GM18520 (cell line): ENCODE data around the gene PLPPR1.

Experiments used
- ATAC-seq: cut with Tn5 transposase; IDR thresholded peaks from one replicate; pipeline ENCODE4 v1.9.1; 2021; ENCODE audit not compliant: unreplicated experiment

Gene PLPPR1

DNA sequence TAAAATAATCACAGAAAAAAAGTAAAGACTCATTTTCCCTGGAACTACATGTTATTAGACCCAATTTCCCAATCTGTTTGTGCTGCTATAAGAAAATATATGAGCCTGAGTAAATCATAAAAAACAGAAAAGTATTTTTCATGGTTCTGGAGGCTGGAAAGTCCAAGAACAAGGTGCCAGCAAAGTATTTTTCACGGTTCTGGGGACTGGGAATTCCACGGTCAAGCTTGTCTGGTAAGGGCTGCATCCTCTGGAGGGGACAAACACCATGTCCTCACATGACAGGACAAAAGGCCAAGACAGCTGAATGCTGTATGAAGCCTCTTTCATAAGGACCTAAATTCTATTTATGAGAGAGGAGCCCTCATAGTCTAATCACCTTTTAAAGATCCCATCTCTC, 172.3 kb downstream of the PLPPR1 start:
- ATAC-seq = no peak

DNA sequence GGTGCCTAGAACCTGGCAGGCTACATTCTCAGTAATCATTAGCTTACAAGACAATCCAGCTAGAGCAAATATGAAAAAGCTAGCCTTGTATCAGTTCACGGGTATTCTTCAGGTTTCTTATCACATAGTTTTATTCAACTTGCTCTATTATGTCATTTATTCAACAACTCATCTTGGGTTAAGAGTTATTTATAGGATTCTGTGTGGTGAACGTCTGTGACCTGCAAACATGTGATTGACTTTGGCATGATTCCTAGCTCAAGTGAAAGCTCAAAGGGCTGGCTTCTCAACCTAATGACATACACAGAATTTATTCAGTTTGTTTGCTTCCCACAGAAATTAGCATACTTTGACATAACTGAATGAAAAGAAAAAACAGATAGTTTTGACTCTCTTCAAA, 173.1 kb downstream of the PLPPR1 start:
- ATAC-seq = no peak

DNA sequence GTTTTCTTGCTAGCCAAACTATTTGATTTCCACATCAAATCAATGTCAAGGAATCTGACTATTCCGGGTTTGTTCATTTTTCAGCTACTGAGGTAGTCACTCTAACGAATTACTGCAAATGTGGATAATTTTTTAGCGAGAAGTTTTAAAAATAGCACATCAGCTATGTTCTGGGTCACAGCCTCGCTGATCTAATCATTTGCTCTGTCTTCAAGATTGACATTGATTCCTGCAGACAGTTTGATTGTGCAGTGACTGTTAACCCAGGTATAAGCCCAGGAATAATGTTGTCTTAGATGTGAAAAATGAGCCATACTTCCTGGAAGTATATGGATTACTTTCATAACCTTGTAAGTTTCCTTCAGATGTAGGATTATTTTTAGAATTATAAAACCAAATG, 181.1 kb downstream of the PLPPR1 start:
- no peak for ATAC-seq

DNA sequence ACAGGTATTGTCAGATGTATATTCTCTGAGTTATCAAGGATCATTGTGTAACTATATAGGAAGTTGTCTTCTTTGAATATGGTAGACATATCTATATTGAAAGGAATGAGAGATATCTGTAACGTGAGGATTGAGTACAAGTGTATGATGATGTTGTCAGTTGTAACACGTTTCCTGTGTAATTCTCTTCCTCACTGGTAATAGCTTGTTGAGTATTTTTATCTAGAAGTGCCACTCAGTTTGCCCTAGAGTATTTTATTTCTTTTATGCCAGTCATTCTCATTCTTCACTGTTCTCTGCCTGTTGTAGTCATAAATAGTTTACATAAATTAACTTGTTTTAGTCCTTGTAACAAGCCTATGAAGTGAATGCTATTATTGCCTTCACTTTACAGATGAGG, 184.1 kb downstream of the PLPPR1 start:
- ATAC-seq = no peak

DNA sequence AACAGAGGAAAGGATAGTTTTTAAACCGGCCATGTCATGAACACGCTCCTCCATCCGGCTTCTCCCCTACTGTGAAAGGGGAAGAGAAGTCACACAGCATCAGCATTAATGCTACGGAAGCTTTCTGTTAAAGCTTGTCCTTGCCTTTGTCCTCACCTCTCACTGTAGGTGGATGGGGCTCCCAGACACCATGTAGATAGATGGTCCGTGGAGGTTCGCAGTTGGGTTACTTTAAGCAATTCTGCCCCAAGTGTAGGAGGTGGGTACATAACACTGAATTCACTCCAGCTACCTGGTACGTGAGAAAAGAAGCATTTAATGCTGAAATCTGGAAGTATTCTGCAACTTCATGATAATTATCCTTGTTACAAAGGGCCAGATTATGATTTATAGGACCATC, 190.5 kb downstream of the PLPPR1 start:
- ATAC-seq = no peak

DNA sequence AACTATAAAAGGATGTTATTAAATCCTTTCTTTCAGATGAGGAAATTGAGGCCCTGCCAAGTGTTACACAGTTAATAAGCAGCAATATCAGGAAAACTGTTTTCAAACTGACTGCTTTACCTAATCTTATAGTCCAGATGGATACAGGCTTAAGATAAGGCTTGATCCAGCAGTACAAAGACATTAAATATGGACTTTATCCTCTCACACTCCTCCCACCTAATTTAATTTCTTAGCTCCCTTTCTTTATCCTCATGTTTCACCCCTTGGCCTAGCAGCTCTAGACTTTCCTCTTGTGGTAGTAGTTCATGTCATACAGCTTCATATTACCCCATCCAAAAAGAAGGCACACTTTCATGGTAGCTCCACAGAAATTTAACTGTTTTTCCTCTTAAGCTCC, 191.8 kb downstream of the PLPPR1 start:
- ATAC-seq = no peak

DNA sequence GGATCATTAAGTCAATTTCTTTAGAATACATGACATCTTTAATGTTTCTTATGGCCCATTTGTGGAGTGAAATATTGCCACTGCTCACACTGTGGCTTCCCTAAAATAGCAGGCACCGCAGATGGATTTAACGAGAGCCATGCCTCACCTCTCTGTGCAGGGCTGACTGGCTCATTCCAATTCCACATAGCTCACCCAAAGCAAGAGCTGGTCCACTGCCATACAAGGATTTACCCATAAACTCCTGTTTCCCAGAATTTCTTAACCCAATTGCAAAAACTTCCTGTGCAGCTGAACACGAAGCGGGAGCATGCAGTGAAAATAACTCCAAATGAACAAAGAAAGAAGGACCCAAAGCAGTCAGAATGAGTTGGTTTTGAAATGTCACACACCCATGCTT, 196.7 kb downstream of the PLPPR1 start:
- no peak for ATAC-seq

DNA sequence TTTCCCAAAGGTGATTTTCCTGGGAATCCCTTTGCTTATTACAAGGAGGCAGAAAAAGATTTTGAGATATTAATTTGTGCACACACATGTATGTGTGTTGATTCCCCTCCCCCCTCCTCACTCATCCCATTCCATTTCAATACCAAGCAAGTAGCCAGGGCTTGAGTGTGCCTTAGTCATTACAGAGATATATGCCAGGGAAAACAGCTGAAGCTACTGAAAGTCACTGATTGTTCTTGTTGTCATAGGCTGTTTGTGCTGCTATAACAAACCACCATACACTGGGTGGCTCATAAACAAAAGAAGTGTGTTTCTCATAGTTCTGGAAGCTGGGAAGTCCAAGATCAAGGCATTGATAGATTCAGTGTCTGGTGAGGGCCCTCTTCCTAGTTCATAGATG, 197.6 kb downstream of the PLPPR1 start:
- ATAC-seq = no peak

DNA sequence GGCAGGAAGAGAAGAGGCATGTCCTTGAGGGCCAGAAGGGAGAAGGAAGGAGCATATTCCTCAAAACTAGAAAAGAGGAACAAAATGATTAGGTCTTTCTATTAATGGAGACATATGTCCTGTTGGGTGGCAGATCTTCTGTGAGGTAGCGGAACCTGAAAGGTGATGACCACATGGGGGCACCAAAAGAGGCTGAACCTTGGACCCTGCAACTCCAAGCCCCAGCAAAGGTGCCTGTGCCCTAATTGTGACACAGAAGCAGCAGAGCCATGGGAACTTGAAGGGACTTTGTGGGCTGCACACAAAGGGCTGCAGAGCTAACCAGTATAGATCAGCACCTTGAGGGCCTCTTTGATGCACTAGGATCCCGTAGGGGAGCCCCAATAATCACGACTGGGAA, 198.3 kb downstream of the PLPPR1 start:
- no peak for ATAC-seq

DNA sequence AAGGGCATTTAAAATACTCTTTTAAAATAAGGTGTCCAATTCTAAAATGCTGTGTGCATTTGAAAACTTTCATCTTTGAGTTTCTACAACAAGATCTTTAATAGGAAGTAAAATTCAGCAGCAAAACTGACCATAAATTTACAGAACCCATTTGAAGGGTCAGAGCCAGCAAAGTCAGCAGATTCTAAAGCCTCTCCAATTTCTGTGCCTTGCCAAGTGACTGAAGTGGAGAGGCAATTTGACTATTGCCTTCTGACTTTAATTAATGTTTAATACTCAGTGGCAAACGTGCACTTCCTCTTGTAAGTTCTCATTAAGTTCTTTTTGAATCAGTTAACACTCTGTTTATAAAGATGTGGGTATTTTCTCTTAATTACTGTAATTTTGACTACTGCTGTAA, 201.1 kb downstream of the PLPPR1 start:
- no peak for ATAC-seq

DNA sequence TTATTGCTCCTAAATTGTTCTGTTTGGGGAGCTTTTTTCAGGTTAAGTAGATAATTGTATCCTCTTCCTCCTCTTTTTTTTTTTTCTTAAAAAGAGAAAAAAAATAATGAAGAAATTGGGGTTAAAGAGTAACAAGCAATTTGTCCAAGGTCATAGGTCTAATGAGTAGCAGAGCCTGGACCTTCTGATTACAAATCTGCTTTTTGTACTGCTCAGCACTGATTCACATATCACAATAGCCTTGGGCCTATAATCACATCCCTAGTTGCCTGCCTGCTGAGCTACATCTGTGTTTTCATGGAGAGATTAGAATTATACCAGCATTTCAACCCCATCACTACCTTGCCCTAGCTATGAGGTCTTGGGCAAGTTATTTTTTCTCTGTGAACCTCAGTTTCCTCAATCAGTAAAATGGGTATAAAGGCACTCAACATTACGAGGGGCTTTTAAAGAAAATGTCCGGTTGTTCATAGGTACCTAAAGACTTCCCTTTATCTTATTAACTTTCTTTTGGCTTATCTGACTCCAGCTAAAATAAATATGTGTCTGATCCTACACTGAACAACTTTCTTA, 204.0 kb downstream of the PLPPR1 start:
- no peak for ATAC-seq

DNA sequence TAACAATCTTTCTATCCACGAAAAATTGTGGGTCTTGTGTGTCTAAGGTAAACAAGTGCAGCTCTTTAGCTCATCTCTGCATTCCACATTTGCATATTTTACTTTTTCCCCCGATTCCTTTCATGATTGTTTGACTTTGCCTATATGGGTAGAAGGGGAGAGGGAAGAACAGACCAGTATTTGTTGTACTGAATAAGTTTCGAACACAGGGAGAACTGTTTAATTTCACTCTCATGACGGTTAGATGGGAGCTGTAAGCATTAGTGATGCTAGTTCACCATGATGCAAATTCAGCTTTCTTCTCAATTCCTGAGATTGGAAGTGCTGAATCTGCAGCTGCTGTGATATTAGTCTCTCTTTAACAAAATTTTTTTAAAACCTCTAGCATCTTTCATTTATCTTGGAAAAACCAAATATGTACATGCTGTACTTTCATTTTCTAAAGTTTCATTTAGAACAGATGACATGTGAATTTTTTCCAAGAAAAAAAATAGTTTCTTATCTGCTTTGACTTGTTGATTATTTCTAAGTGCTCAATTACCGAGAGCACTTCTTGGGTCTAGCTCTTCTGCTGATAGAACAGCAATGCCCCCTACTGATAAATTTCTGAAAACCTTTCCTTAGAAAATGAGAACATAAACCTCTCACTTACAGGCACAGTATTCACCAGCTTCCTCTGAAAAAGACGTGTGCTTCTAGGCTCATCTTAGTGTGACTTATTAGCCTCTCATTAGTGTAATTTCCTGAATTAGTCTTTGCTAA, 206.8 kb downstream of the PLPPR1 start:
- ATAC-seq = peak; percentile 37

DNA sequence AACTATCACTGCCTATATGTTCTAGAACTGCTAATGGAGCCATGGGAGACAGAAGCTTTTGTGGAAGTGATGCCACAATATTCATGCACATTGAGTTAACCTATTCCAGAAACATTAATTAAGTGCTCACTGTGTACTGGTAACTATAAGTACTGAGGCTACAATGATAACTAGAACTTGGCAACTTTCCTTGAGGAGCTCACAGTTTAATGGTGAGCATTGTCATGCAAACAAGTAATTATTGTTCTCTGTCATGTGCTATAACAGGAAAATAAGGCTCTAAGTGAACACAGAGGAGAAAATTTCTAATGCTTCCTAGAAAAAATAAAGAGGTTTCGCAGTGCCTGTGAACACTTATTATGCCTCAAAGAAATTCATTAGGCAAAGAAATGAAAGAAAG, 214.1 kb downstream of the PLPPR1 start:
- no peak for ATAC-seq

DNA sequence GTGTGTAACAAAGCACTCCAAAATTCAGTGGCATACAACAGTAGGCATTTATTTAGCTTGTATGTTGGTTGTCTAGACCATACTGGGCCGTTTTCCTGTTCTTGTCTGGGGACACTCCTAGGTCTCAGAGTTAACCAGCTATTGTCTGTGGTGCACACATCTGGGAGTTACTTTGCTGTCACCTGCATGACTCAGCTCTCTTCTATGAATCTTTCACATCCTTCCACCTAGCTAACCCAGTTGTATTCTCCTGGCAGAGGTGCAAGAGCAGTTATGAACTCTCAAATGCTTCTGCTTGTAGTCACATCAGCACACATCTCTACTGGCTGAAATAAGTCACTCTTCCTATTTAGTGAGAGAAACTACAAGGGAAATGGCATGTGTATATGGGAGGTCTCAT, 218.2 kb downstream of the PLPPR1 start:
- ATAC-seq = no peak

DNA sequence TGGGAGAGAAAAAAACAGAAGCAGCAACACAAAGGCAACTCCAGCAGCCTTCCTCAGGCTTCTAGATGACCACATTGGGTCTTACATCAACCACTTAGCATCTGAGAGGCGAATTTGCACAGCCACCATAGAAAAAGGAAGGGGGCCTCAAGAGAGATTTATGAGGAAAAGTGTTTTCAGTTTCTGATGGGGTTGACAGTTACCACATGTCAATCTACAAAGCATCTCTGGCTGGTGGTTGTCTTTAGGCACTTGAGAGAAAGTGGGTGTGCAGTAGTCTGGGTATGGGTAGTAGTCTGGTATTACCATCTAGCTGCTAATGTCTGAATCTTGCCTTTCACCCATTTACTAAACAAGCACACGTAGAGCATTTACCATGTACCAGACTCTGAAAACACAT, 218.8 kb downstream of the PLPPR1 start:
- no peak for ATAC-seq

DNA sequence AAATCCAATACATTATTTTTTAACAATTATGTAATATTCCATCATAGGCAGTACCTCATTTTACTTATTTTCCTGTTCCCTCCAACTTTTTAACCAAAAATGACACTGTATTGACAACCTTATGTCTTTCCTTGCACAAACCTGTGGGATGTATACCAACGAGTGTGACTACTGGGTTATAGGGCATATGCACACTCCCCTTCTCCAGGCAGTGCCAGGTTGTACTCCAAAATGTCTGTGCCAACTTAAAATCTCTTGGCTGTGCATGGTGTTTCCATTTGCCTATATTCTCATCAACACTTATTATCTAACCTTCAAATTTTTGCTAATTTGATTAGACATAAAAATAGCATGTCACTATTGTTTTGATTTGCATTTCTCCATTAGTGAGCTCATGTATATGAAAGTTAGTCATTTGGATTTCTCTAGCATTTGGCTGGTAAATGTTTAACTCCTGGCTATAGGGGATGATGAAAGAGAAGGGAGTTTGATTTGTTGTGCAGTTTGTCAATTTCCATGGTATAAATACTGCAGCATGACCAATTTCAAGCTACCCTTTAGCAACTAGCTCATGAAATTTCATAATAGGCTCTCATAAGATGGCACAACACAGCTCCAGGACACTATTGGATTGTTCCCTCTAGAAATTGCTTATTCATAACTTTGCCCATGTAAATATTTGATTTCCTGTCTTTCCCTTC, 226.4 kb downstream of the PLPPR1 start:
- no peak for ATAC-seq

DNA sequence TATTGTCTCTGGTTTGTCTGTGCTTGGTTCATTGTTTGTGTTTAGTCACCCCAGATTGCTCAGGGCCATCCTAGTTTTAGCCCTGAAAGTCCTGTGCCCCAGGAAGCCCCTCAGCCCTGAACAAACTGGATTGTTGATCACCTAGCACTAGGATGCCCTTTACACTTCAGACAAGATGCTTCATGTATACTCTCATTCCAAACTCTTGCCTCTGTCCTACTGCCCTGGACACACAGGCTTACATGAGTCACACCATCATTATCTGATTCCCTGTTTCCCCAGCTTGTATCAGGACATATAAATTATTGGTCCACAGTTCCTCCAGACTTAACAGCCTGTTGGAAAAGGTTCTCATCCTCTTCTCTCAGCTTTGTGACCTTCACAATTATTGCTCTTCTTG, 236.2 kb downstream of the PLPPR1 start:
- ATAC-seq = no peak

DNA sequence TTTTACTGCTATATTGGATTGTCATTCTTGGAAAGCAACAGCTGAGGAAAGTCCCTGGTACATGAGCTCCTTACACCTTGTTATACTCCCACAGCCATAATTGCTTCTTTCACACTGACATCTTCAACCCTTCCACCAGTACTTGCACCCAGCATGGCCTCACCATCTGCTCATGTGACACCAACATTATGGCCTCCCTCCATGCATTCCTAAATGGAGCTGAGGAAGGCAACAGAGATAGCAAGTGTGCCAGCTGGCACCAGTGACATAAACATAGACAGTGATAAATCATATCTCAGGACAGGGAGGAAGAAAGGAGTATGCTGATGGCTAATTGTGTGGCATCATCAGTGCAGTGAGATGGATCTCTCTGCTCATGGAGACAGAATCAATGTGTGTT, 236.7 kb downstream of the PLPPR1 start:
- no peak for ATAC-seq

DNA sequence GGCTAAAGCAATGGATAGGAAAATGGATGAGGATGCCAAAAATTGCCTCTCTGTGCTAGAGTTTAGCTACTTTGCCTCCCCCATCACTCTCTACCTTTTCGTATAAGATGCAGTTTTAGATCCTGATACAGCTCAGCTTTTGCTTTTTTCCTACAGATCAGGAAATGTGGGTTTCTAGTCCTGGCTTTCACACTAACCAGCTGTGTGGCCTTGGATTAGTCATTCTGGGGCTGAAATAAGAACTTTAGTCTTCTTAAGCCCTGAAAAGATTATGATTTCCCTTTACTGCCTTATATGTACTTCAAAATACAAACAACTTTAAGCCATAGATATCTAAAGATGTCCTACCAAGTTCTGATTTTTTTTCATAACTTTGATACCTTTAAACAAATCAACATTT, 239.9 kb downstream of the PLPPR1 start:
- ATAC-seq = no peak

DNA sequence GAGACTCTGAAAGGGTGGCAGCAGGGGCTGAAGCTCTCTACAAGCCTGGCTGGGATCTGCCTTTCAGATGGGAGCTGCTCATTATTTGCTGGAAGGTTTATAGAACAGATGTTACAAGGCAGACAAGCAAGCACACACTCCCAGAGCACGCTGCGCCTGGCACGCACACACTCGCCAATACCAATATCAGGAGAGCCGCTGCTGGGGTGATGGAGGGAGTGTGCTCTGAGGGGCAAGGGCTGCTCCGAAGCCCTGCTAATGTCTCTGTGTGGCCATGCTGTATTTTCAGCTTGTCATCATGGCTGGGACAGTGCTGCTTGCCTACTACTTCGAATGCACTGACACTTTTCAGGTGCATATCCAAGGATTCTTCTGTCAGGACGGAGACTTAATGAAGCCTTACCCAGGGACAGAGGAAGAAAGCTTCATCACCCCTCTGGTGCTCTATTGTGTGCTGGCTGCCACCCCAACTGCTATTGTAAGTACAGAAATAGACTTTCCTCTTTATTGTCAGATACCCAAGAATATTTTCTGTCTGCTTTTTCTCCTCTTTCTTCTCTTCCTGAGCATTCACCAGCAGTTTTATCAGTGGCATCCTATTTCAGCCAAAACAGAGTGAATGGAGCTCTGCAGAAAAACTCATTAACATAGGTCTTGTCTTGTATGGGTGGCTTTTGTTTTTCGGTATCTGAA, 241.2 kb downstream of the PLPPR1 start:
- no peak for ATAC-seq

DNA sequence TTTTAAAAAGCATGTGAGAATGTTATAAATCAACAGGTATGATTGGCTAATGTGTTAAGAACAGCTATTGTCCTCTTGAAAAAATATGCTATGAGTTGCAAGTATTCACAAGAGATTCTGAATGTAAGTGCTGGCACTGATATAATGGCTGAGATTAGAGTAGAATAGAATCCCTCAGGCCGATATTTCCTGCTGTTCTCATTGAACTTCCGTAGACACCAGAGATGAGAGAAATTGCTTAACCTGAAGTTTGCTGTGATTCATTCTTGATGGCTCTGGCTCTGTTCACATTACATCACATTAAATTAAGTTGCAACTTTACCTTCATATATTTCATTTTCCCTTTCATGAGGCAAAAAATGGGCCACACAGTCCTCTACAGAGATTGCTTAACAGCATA, 241.8 kb downstream of the PLPPR1 start:
- ATAC-seq = no peak

DNA sequence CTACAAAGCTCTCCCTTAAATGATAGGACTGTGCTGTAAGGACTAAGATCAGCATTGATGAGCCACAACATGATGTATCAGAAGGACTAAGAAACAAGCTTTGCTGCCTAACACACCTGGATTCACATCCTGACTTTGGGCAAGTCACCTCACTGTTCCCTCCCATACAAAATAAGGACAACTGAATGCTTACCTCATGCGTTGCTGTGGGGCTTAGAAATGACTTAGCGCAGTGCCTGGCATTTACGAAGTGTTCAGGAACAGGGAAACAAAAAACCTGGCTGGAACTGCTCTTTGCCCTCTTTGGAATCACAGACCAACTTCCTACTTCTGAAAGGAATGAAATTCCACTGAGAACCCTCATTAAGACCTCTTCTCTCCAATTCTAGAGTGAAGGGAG, 242.6 kb downstream of the PLPPR1 start:
- ATAC-seq = no peak
